Smooth muscle cell (in vitro differentiated cells): Measurements from ENCODE around the gene CDPF1. TPM values are rescaled to one million over a fixed set of nuclear protein-coding genes. Genes with fewer than 3 reads are reported as not detected.

Experiments used
- DNase-seq: peaks from one replicate; lab custom pipeline; 2025; ENCODE audit not compliant: unreplicated experiment; lab: John Stamatoyannopoulos, UW
- H2AFZ ChIP-seq: fragments of 200-600 bp; sonication (generic); 2 replicates; pipeline ENCODE4 v1.6.0; 2016; ENCODE audit warnings: antibody characterized with exemption, low read depth, mild to moderate bottlenecking
- H3F3A ChIP-seq: fragments of 200-600 bp; sonication (generic); 2 replicates; pipeline ENCODE4 v1.6.0; 2017; ENCODE audit warnings: antibody characterized with exemption, low read depth
- H3K27ac ChIP-seq: fragments of 200-600 bp; sonication (generic); 2 replicates; pipeline ENCODE4 v1.5.1; 2016; ENCODE audit warnings: low read depth, mild to moderate bottlenecking
- H3K27me3 ChIP-seq: fragments of 200-600 bp; sonication (generic); 2 replicates; pipeline ENCODE4 v1.6.1; 2016; ENCODE audit warnings: low read depth, mild to moderate bottlenecking
- H3K36me3 ChIP-seq: fragments of 200-600 bp; sonication (generic); 2 replicates; pipeline ENCODE4 v1.5.1; 2016; ENCODE audit warnings: low read depth
- H3K4me1 ChIP-seq: fragments of 200-600 bp; sonication (generic); 2 replicates; pipeline ENCODE4 v1.5.1; 2016; ENCODE audit warnings: low read depth
- H3K4me2 ChIP-seq: fragments of 200-600 bp; sonication (generic); 2 replicates; pipeline ENCODE4 v1.6.0; 2016; ENCODE audit warnings: mild to moderate bottlenecking
- H3K4me3 ChIP-seq: fragments of 200-600 bp; sonication (generic); 2 replicates; pipeline ENCODE4 v1.5.1; 2016; ENCODE audit warnings: mild to moderate bottlenecking
- H3K79me2 ChIP-seq: fragments of 200-600 bp; sonication (generic); 2 replicates; pipeline ENCODE4 v1.6.0; 2016; ENCODE audit warnings: low read depth, mild to moderate bottlenecking
- H3K9ac ChIP-seq: fragments of 200-600 bp; sonication (generic); 2 replicates; pipeline ENCODE4 v1.6.0; 2016; ENCODE audit warnings: low read depth
- H3K9me3 ChIP-seq: fragments of 200-600 bp; sonication (generic); replicated peaks from 2 replicates; pipeline ENCODE4 v1.5.1; 2016; ENCODE audit warnings: low read depth
- H4K20me1 ChIP-seq: fragments of 200-600 bp; sonication (generic); 2 replicates; pipeline ENCODE4 v1.6.0; 2016; ENCODE audit warnings: low read depth
- CTCF ChIP-seq: fragments of 200-600 bp; sonication (generic); IDR thresholded peaks from 2 replicates; pipeline ENCODE4 v1.5.1; 2017; ENCODE audit warnings: borderline replicate concordance, mild to moderate bottlenecking, antibody characterized with exemption; ENCODE audit not compliant: insufficient read depth, poor library complexity, severe bottlenecking
- WGBS: methylation state at CpG from one replicate; pipeline ENCODE4 v1.1.7; 2016; ENCODE audit warnings: low lambda C conversion rate; 5-methylcytosine and 5-hydroxymethylcytosine counted together
- polyA plus RNA-seq: library from polyadenylated mRNA; unstranded; fragments of >200 nt; fragmentation: Nextera tagmentation; extraction: Ambion mirVana; gene quantifications from 2 replicates; pipeline ENCODE4 v1.2.1, GENCODE V29; 2016
- total RNA-seq: library from RNA; depleted of rRNA; stranded (reverse); fragments of >200 nt; gene quantifications from 2 replicates; pipeline ENCODE4 v1.2.3, GENCODE V29; 2014

The CDPF1 gene
- total and polyA plus RNA-seq, 2 experiments from 2014 or later: 9.6 to 11.6 TPM

- no peaks in the 10 kb centered on the region for H3K9me3 ChIP-seq
- H3K36me3 ChIP-seq: no peaks in the 10 kb centered on the region
- H3K4me1 ChIP-seq: no peaks in the 10 kb centered on the region
- H3K9ac ChIP-seq: no peak overlapping the region
- H4K20me1 ChIP-seq: no peaks in the 10 kb centered on the region
- no peak overlapping the region for H3K4me3 ChIP-seq
- no peaks in the 10 kb centered on the region for H3K79me2 ChIP-seq
- no peak overlapping the region for H2AFZ ChIP-seq
- H3K27me3 ChIP-seq: no peaks in the 10 kb centered on the region
- H3F3A ChIP-seq: no peaks in the 10 kb centered on the region
- H3K27ac ChIP-seq: no peak overlapping the region
- no peak for TF ChIP-seq CTCF
- H3K4me2 ChIP-seq: no peak overlapping the region
- no peak for DNase-seq
- 98% methylated on average over 2 of the region's 2 CpGs for WGBS
Observed at GRCh38 chr22:46240073-46240472, 10.0 kb downstream of the CDPF1 start.

DNA sequence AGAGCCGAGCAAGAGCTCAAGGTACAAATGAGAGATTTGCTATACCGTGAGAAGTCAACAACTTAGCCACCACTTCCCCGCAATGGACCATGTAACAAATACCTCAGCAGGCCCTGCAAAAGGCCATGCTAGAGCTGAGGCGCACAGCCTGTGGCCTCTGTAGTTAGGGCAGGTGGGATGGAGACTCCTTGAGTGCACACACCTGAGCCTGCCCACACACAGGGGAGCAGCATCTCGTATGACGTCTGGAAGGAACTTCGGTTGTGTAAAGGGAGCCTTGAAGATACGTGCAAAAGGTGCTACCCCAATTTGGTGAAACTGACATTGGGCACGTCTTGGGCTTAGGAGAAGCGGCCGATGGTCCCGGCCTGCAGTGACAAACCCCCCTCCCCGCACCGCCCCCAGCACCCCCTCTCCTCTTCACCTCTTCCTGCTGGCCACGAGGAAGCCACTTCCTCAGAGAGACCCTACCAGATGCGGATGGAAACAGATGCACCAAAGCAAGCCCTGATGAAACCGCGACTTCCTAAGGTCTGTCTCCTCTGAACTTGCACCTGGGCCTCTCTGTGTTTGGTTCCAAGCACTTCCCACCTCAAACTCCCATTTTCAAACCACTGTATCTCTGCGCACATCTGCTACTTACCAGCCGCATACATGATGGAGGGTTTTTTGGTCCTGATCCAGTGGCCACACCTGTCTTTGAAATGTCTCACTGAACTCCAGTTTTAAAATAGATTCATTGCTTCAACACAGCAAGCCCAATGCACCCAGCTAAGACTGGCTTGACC is 10.6 kb downstream of the CDPF1 start:
- no peak for DNase-seq
- H3F3A ChIP-seq: no peaks in the 10 kb centered on the region
- TF ChIP-seq CTCF: no peak
- WGBS: 98% methylated on average over 19 of the region's 20 CpGs
- no peak overlapping the region for H3K4me3 ChIP-seq
- H3K9me3 ChIP-seq: no peaks in the 10 kb centered on the region
- H3K9ac ChIP-seq: no peak overlapping the region
- H3K4me2 ChIP-seq: no peak overlapping the region
- no peaks in the 10 kb centered on the region for H3K4me1 ChIP-seq
- H3K36me3 ChIP-seq: no peaks in the 10 kb centered on the region
- no peaks in the 10 kb centered on the region for H3K79me2 ChIP-seq
- H3K27ac ChIP-seq: no peak overlapping the region
- H3K27me3 ChIP-seq: no peaks in the 10 kb centered on the region
- no peaks in the 10 kb centered on the region for H4K20me1 ChIP-seq
- no peak overlapping the region for H2AFZ ChIP-seq

DNA sequence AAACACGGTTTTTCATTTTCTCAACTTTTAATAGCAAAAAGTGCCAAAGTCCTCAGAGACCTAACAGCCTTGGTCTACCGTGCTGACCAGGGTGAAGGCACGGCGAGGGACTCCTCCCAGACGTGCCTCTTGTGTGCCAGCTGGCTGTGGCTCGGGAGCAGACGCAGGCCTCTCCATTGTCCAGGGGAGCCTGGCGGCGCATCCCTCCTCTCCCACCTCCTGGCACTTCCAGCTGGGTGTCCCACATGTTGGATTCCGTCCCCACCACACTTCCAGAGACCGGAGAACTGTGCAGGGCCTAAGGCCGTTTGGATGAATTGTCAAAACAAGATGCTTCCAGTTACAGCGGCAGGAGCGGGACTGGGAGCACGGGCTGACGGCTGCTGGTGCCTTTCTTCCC is 11.6 kb downstream of the CDPF1 start:
- Histone ChIP-seq H2AFZ (no peak overlapping the region), H3K9ac (no peak overlapping the region), H3K27me3 (no peaks in the 10 kb centered on the region), H3F3A (no peaks in the 10 kb centered on the region), H4K20me1 (no peaks in the 10 kb centered on the region), H3K4me3 (no peak overlapping the region), H3K79me2 (no peaks in the 10 kb centered on the region), H3K27ac (no peak overlapping the region), H3K9me3 (no peaks in the 10 kb centered on the region), H3K36me3 (no peaks in the 10 kb centered on the region), H3K4me1 (no peaks in the 10 kb centered on the region), H3K4me2 (no peak overlapping the region)
- DNase-seq: no peak
- WGBS: 97% methylated on average over 16 of the region's 16 CpGs
- TF ChIP-seq CTCF: no peak
